Measurements from ENCODE around the gene EFCAB5.

The EFCAB5 gene

DNA sequence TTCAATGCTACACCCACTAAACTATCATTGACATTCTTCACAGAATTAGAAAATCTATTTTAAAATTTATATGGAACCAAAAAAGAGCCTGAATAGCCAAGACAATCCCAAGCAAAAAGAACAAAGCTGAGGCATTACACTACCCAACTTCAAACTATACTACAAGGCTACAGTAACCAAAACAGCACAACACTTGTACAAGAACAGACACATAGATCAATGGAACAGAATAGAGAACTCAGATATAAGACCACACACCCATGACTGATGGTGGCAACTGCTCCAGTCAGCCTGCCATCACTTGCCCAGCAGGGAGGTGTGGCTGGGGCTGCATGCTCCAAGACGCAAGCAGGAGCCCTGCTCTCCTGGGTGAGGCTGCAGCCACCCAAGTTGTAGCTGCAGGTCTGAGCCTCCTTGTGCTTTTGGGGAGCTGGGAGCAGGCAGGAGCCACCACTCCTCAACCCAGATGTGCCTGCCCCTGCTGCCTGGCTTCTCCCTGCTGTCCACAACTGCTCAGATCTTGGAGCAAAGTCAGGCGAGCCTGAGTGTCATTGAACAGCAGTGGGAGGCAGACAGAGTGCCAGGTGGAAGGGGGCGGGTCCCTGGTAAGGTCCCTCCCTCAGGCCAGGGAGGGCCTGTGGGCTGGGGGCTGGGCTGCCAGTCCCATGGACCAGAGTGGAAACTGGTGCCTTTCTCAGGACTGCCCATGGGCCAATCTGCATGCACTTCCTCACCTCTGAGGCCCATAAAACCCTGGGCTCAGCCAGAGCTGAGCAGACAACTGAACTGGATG lies 36.2 kb upstream of the EFCAB5 start:
- peaks cover 89% of the 10 kb centered on the region for H3K79me2 ChIP-seq (ENCODE audit: insufficient read depth, low read length)
- no peaks in the 10 kb centered on the region for H3K27me3 ChIP-seq (ENCODE audit: insufficient read depth, low read length, poor library complexity)

DNA sequence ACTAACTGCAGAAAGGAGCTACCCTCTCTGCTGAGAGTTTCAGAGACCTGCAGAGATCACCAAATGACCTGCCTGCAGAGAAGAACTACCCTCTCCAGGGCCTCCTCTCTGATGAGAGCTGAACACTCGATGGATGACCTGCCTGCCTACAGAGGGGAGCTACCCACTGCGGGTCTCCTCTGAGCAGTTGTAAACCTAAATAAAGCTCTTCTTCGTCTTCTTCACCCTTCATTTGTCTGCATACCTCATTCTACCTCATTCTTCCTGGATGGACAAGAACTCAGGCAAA lies 35.6 kb upstream of the EFCAB5 start:
- peaks cover 4% of the 10 kb centered on the region; the same call in 1 of the 2 replicates for H3K4me1 ChIP-seq (ENCODE audit: insufficient read depth, low read length)
- H4K20me1 ChIP-seq (ENCODE audit: insufficient read depth, low read length): peaks cover 17% of the 10 kb centered on the region
- H3K4me2 ChIP-seq (ENCODE audit: insufficient read depth, low read length): no peak overlapping the region
- no peak for DNase-seq
- H2AFZ ChIP-seq (ENCODE audit: low read depth, low read length): no peak overlapping the region
- no peak for ATAC-seq (ENCODE audit: insufficient read depth, low read depth)
- H3K79me2 ChIP-seq (ENCODE audit: insufficient read depth, low read length): peaks cover 92% of the 10 kb centered on the region
- H3K4me3 ChIP-seq (ENCODE audit: low read depth in 1 of 2, low read length in 2 of 2): no peak overlapping the region
- no peaks in the 10 kb centered on the region for H3K27me3 ChIP-seq (ENCODE audit: insufficient read depth, low read length, poor library complexity)
- TF ChIP-seq, protein P1, sequence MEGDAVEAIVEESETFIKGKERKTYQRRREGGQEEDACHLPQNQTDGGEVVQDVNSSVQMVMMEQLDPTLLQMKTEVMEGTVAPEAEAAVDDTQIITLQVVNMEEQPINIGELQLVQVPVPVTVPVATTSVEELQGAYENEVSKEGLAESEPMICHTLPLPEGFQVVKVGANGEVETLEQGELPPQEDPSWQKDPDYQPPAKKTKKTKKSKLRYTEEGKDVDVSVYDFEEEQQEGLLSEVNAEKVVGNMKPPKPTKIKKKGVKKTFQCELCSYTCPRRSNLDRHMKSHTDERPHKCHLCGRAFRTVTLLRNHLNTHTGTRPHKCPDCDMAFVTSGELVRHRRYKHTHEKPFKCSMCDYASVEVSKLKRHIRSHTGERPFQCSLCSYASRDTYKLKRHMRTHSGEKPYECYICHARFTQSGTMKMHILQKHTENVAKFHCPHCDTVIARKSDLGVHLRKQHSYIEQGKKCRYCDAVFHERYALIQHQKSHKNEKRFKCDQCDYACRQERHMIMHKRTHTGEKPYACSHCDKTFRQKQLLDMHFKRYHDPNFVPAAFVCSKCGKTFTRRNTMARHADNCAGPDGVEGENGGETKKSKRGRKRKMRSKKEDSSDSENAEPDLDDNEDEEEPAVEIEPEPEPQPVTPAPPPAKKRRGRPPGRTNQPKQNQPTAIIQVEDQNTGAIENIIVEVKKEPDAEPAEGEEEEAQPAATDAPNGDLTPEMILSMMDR (IDR thresholded peaks at IDR 0.05; ENCODE audit: borderline replicate concordance, extremely low read depth, low read length, poor library complexity, severe bottlenecking): no peak
- TF ChIP-seq EZH2 (IDR thresholded peaks at IDR 0.05; ENCODE audit: borderline replicate concordance, low read depth, low read length, severe bottlenecking): no peak
- peaks cover 10% of the 10 kb centered on the region for H3K9me3 ChIP-seq (ENCODE audit: insufficient read depth, low read length, severe bottlenecking)
- H3K36me3 ChIP-seq (ENCODE audit: insufficient read depth, low read length): no peaks in the 10 kb centered on the region; the same call in 1 of the 2 replicates
- no peak overlapping the region for H3K9ac ChIP-seq (ENCODE audit: low read depth, low read length)
- no peak overlapping the region for H3K27ac ChIP-seq (ENCODE audit: low read length)

More for the DNA sequence above, 36.2 kb upstream of the EFCAB5 start:
- Histone ChIP-seq H3K9ac (ENCODE audit: low read depth, low read length) (no peak overlapping the region), H3K4me1 (ENCODE audit: insufficient read depth, low read length) (peaks cover 4% of the 10 kb centered on the region; the same call in 1 of the 2 replicates), H3K9me3 (ENCODE audit: insufficient read depth, low read length, severe bottlenecking) (peaks cover 10% of the 10 kb centered on the region), H3K4me2 (ENCODE audit: insufficient read depth, low read length) (no peak overlapping the region), H3K36me3 (ENCODE audit: insufficient read depth, low read length) (no peaks in the 10 kb centered on the region; the same call in 1 of the 2 replicates), H3K4me3 (ENCODE audit: low read depth in 1 of 2, low read length in 2 of 2) (no peak overlapping the region), H3K27ac (ENCODE audit: low read length) (no peak overlapping the region), H2AFZ (ENCODE audit: low read depth, low read length) (no peak overlapping the region), H4K20me1 (ENCODE audit: insufficient read depth, low read length) (peaks cover 17% of the 10 kb centered on the region)
- TF ChIP-seq, protein P1 (IDR thresholded peaks at IDR 0.05; ENCODE audit: borderline replicate concordance, extremely low read depth, low read length, poor library complexity, severe bottlenecking): no peak
- TF ChIP-seq EZH2 (IDR thresholded peaks at IDR 0.05; ENCODE audit: borderline replicate concordance, low read depth, low read length, severe bottlenecking): no peak
- ATAC-seq (ENCODE audit: insufficient read depth, low read depth): no peak
- no peak for DNase-seq

DNA sequence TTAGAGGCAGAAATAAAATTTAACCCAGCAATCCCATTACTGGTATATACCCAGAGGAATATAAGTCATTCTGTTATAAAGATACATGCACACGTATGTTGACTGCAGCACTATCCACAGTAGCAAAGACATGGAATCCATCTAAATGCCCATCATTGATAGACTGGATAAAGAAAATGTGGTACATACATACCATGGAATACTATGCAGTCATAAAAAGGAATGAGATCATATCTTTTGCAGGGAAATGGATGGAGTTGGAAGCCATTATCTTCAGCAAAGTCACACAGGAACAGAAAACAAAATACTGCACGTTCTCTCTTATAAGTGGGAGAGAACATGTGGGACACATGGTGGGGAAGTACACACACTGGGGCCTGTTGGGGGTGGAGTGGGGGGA lies 34.5 kb upstream of the EFCAB5 start:
- no peak overlapping the region for H3K9ac ChIP-seq (ENCODE audit: low read depth, low read length)
- H4K20me1 ChIP-seq (ENCODE audit: insufficient read depth, low read length): peaks cover 12% of the 10 kb centered on the region
- H3K27me3 ChIP-seq (ENCODE audit: insufficient read depth, low read length, poor library complexity): no peaks in the 10 kb centered on the region
- no peak overlapping the region for H2AFZ ChIP-seq (ENCODE audit: low read depth, low read length)
- no peak overlapping the region for H3K27ac ChIP-seq (ENCODE audit: low read length)
- no peak overlapping the region for H3K4me3 ChIP-seq (ENCODE audit: low read depth in 1 of 2, low read length in 2 of 2)
- H3K4me2 ChIP-seq (ENCODE audit: insufficient read depth, low read length): no peak overlapping the region
- peaks cover 94% of the 10 kb centered on the region for H3K79me2 ChIP-seq (ENCODE audit: insufficient read depth, low read length)
- no peak for TF ChIP-seq EZH2 (IDR thresholded peaks at IDR 0.05; ENCODE audit: borderline replicate concordance, low read depth, low read length, severe bottlenecking)
- TF ChIP-seq, protein P1 (IDR thresholded peaks at IDR 0.05; ENCODE audit: borderline replicate concordance, extremely low read depth, low read length, poor library complexity, severe bottlenecking): no peak
- H3K4me1 ChIP-seq (ENCODE audit: insufficient read depth, low read length): no peaks in the 10 kb centered on the region
- no peaks in the 10 kb centered on the region; the same call in 1 of the 2 replicates for H3K36me3 ChIP-seq (ENCODE audit: insufficient read depth, low read length)
- ATAC-seq (ENCODE audit: insufficient read depth, low read depth) (no peak), DNase-seq (no peak)
- peaks cover 10% of the 10 kb centered on the region for H3K9me3 ChIP-seq (ENCODE audit: insufficient read depth, low read length, severe bottlenecking)

Data from DND-41 (cell line).